T47D (cell line): ENCODE measurements around the gene SELENBP1.

ENCODE experiments used
- DNase-seq, 2 experiments: peaks; one replicate each; pipeline versions ENCODE4 v3.0.0 to v3.0.0-alpha.2; 2011 to 2012; ENCODE audit warnings: low read depth in 1 of 2, low spot score in 1 of 2
- JUND ChIP-seq: IDR thresholded peaks from 2 replicates; pipeline ENCODE4 v1.6.1; 2012; ENCODE audit warnings: low read depth
- in situ Hi-C: cut with HindIII; loops from 2 replicates; pipeline ENCODE4 v1.10.0; 2016; ENCODE audit warnings: low sequenced_read_pairs, low pct_unique_long_range_greater_than_20kb

SELENBP1 gene

GRCh38 chr1:151347523-151348246 lies 24.8 kb downstream of the SELENBP1 start:
- no peak for DNase-seq
- in situ Hi-C loops: no loop called here
- TF ChIP-seq JUND: no peak

- in situ Hi-C loops: no loop called here
- DNase-seq: peak; percentile 87 to 99
- no peak for TF ChIP-seq JUND
Measured at GRCh38 chr1:151346769-151347522, 25.6 kb downstream of the SELENBP1 start, which contains the start of gene RFX5. RFX5 (minus strand) TSS chr1:151347252; CDS start chr1:151346320, 932 bp downstream.

GRCh38 chr1:151346082-151346768 lies 26.3 kb downstream of the SELENBP1 start:
- in situ Hi-C loops: no loop called here
- no peak for TF ChIP-seq JUND
- DNase-seq: no peak

- TF ChIP-seq JUND: no peak
- no peak for DNase-seq
- in situ Hi-C loops: no loop called here
Measured at GRCh38 chr1:151344291-151344690, 28.2 kb downstream of the SELENBP1 start.

- no peak for TF ChIP-seq JUND
- in situ Hi-C loops: no loop called here
Measured at GRCh38 chr1:151343587-151343986, 28.9 kb downstream of the SELENBP1 start.

GRCh38 chr1:151342569-151342968 lies 29.9 kb downstream of the SELENBP1 start:
- in situ Hi-C loops: no loop called here

More at GRCh38 chr1:151343587-151343986, 28.9 kb downstream of the SELENBP1 start:
- DNase-seq: no peak

GRCh38 chr1:151342021-151342420 lies 30.5 kb downstream of the SELENBP1 start:
- TF ChIP-seq JUND: no peak
- in situ Hi-C loops: no loop called here

More at GRCh38 chr1:151342569-151342968, 29.9 kb downstream of the SELENBP1 start:
- no peak for DNase-seq
- TF ChIP-seq JUND: no peak

GRCh38 chr1:151340870-151341754 lies 31.4 kb downstream of the SELENBP1 start:
- peak in 1 of 2 experiments; percentile 89 for DNase-seq
- in situ Hi-C loops: no loop called here
- TF ChIP-seq JUND: no peak

More at GRCh38 chr1:151342021-151342420, 30.5 kb downstream of the SELENBP1 start:
- DNase-seq: no peak

GRCh38 chr1:151336556-151336955 lies 35.9 kb downstream of the SELENBP1 start:
- in situ Hi-C loops: no loop called here
- DNase-seq: no peak
- TF ChIP-seq JUND: no peak

GRCh38 chr1:151334822-151335221 lies 37.7 kb downstream of the SELENBP1 start:
- no peak for DNase-seq
- TF ChIP-seq JUND: no peak
- in situ Hi-C loops: no loop called here

- peak in 1 of 2 experiments; percentile 47 for DNase-seq
- TF ChIP-seq JUND: no peak
- in situ Hi-C loops: no loop called here
Measured at GRCh38 chr1:151327903-151328674, 44.4 kb downstream of the SELENBP1 start.
